Esophagus muscularis mucosa (tissue), 4 donors: Measurements from ENCODE around the gene EPS8L3.

Experiments
- EP300 ChIP-seq: sonication (generic); formaldehyde crosslinking; IDR thresholded peaks from one replicate; pipeline ENCODE4 v1.6.1; 2017; ENCODE audit warnings: antibody characterized with exemption
- POLR2A ChIP-seq: fragments of 450-650 bp; IDR thresholded peaks from one replicate; pipeline ENCODE4 v1.6.1; 2017; ENCODE audit warnings: antibody characterized with exemption, moderate library complexity, mild to moderate bottlenecking, low read depth
- POLR2AphosphoS5 ChIP-seq, 2 donors: sonication (generic); formaldehyde crosslinking; IDR thresholded peaks; one replicate each; pipeline ENCODE4 v1.6.1; 2017; ENCODE audit warnings: antibody characterized with exemption in 2 of 2
- TF ChIP-seq, protein P1 (sequence below), 3 experiments: fragments of 200-600 bp in 2 of 3; fragments of 450-650 bp in 1 of 3; sonication (generic) in 2 of 3; IDR thresholded peaks; one replicate each; pipeline ENCODE4 v1.5.1; 2017 to 2019; ENCODE audit warnings: antibody characterized with exemption in 3 of 3, mild to moderate bottlenecking in 2 of 3, moderate library complexity in 1 of 3

DNA sequence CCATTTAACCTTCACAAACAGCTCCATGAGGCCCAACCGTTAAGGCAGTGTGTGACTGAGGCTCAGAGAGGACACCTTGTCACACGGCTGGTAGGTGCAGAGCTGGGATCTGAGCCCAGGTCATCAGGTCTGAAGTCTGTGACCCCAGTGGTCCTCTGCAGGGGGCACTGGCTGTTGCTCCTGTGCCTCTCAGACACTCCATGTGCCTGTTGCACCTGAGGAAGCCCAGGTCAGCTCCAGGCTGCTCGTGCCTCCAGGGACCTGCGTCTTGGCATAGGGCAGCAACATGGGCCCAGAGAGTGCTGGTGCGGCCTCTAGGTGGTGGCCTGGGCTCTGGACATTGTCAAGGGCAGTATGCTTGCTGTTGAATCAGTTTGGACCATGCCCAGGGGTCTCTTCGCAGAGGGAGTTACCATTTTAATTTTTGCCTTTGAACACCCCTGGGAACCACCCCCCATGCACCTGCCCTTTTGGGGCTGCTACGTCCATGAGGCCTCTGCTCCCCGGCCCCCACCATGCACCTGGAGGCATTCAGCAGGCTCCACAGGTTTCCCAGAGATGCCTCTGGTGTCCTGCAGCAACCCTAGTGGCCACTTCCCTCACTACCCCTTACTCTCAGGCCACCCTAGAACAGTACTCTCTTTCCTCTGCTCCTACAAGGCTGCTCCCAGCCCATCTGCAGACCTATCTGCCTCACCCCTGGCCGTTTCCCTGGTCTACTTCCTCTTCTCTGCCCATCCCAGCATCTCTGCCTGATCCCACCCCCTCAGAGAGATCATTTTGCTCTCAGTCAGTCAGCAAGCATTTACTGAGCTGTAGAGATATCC lies 25.2 kb upstream of the EPS8L3 start:
- TF ChIP-seq POLR2A (no peak), POLR2AphosphoS5 (IDR thresholded peaks at IDR 0.05) (no peak), EP300 (no peak)
- TF ChIP-seq, protein P1, sequence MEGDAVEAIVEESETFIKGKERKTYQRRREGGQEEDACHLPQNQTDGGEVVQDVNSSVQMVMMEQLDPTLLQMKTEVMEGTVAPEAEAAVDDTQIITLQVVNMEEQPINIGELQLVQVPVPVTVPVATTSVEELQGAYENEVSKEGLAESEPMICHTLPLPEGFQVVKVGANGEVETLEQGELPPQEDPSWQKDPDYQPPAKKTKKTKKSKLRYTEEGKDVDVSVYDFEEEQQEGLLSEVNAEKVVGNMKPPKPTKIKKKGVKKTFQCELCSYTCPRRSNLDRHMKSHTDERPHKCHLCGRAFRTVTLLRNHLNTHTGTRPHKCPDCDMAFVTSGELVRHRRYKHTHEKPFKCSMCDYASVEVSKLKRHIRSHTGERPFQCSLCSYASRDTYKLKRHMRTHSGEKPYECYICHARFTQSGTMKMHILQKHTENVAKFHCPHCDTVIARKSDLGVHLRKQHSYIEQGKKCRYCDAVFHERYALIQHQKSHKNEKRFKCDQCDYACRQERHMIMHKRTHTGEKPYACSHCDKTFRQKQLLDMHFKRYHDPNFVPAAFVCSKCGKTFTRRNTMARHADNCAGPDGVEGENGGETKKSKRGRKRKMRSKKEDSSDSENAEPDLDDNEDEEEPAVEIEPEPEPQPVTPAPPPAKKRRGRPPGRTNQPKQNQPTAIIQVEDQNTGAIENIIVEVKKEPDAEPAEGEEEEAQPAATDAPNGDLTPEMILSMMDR (IDR thresholded peaks at IDR 0.05), result peak in 1 of 3 experiments; percentile 14
